Stimulated activated CD4-positive, alpha-beta T cell treated with anti-CD3 and anti-CD28 coated beads, Interleukin-4, amount 100 ng/mL, for 4 hours (primary cell): ENCODE results near the gene OR2AK2.

Experiments used
- DNase-seq, 2 experiments: peaks; one replicate each; pipeline ENCODE4 v3.0.0-alpha.2; 2020

OR2AK2 gene, protein sequence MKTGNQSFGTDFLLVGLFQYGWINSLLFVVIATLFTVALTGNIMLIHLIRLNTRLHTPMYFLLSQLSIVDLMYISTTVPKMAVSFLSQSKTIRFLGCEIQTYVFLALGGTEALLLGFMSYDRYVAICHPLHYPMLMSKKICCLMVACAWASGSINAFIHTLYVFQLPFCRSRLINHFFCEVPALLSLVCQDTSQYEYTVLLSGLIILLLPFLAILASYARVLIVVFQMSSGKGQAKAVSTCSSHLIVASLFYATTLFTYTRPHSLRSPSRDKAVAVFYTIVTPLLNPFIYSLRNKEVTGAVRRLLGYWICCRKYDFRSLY

DNA sequence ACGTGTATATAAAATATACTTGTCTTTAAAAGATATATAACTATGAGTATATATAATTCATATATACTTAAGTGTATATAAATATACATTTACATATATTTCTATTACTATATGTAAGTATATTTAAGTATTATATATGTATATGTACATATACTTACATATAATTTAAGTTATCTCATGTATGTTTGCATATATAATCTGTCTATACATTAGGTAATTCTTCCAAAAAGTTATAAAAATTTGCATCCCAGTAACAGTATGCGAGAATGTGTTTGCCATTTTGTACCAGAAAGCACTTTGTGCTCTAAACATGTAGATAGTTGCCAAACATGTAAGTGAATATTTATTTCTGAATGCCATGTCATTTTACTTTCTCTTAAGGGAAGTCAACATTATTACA is at the start of gene OR2AK2:
Gene OR2AK2 (plus strand): TSS at position 301 of the 400 bp plus-strand sequence. CDS start 144 bp downstream, outside the sequence.
- DNase-seq, result no peak

DNA sequence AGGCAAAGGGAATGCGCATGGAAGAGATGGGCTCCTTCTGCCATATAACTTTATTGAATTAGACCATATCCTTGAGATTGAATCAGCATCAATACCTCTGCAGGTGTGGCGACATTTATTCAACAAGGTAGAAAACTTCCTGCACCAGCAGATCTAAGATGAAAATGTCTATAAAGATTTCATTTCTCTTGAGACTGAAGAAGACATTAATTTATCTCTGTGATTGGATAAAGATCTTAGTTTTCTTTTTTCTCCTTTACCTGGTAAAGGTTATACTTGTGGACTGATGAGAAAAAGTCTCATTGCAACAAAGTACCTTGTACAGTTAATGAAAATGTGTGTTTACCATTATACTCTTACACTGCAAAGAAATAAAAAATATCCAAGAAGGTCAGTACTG is 45.1 kb upstream of the OR2AK2 start, which contains the start of gene OR2T8:
Gene OR2T8 (plus strand): TSS at position 301 of the 400 bp plus-strand sequence. CDS start 766 bp downstream, outside the sequence.
- no peak for DNase-seq

DNA sequence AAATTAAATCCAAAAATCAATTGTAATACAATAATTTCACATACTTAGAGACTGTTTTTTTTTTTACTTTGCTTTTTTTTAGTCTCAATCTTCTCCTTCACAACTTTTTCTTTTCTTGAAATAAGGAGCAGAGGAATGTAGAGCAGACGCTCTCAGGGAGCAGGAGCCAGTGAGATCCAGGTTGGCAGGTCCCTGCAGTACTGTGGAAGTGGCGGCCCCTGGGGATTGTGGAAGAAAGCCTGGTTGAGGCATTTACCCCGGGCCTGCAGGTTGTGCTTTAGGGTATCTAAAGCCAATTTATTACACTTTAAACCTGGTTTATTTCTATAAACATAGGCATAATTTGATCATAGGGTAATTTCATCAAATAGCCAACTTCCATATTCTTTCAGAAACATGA is 41.1 kb upstream of the OR2AK2 start:
- no peak for DNase-seq

DNA sequence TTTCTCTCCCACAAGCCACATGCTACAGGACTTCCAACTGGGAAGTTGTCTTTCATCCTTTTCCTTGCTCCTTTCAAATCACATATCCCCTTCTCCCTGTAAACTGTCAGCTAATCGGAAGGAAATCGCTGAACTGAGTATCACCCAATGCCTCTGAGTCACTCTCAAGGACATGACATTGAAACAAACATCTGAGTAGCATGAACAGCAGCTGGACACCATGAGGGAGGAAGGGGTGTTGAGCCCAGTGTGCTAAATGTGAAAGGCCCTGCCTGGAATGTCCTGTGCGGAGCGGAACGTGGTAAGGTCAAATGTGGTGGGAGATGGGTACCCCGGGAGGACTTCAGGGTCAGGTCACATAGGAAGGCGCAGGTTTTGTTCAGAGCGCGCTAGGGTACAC is 40.2 kb upstream of the OR2AK2 start, which contains the start of gene OR2AJ1:
Gene OR2AJ1 (plus strand): TSS at position 22 of the 400 bp plus-strand sequence. CDS start 8,880 bp downstream, outside the sequence.
- DNase-seq, result no peak

DNA sequence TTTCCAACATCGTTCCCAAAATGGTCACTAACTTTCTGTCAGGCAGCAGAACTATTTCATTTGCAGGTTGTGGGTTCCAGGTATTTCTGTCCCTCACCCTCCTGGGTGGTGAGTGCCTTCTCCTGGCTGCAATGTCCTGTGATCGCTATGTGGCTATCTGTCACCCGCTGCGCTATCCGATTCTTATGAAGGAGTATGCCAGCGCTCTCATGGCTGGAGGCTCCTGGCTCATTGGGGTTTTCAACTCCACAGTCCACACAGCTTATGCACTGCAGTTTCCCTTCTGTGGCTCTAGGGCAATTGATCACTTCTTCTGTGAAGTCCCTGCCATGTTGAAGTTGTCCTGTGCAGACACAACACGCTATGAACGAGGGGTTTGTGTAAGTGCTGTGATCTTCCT is 31.0 kb upstream of the OR2AK2 start:
- no peak for DNase-seq

DNA sequence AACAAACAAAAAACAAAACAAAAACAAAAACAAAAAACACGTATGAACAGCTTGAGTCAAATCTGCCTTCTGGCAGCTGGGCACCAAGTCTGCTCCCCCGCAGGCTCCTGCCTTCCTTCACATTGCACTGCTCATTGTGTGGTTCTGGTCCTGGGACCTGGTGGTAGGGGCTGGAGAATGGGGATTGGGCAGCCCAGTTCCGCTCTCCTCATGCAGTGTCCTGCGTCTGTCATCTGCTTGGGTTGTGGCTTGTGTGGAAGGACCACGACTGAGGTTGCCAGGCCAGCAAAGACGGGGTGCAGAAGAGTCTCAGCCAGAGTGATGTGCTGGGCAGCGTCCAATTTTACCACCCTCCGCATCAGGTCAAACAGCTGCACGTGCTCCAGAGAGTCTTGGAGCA is 29.3 kb upstream of the OR2AK2 start:
- no peak for DNase-seq

DNA sequence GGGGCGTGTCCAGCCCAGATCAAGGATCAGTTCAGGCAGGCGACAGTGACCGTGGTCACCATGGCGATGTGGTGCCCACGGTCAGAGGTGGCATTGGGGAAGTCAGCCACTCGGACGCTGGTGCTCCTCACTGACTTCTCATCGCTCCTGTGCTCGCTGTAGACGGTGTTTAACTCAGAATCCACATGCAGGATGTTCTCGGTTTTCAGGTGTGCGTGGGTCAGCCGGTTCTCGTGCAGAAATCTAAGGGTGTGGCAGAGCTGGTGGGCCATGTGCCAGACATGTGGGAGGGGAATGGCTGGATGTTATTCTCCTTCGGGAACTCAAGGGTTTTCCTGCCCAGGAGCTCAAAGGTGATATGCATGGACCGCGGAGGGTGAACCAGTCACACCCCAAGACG is 28.6 kb upstream of the OR2AK2 start:
- DNase-seq, result no peak

DNA sequence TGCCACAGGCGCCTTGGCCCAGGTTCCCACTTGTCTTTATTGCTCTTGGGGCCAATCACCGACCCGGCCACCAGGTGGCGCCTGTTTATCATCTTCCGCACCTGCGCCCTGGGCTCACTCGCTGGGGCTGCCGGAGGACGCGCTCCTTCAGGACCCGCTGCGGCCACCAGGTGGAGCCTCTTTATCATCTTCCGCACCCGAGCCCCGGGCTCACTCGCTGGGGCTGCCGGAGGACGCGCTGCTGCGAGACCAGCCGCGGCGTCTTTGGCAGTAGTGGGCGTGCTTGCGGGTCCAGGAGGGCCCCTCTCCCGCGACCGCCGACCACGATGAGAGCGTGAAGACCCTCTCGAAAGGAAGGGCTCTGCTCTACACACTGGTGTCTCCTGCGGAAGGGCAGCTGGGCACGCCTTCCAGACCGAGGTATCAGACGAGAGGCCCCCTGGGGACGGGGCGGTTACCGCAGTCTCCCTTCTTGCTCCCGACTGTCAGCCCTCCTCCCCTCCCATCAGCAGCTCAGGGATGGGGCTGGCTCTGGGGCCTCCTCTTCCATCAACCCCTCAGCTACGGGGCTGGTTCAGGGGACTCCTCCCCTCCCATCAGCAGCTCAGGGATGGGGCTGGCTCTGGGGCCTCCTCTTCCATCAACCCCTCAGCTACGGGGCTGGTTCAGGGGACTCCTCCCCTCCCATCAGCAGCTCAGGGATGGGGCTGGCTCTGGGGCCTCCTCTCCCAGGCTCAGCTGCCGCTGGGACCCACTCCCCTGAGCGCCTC is 27.9 kb upstream of the OR2AK2 start:
- DNase-seq, result peak; percentile 84 to 92

DNA sequence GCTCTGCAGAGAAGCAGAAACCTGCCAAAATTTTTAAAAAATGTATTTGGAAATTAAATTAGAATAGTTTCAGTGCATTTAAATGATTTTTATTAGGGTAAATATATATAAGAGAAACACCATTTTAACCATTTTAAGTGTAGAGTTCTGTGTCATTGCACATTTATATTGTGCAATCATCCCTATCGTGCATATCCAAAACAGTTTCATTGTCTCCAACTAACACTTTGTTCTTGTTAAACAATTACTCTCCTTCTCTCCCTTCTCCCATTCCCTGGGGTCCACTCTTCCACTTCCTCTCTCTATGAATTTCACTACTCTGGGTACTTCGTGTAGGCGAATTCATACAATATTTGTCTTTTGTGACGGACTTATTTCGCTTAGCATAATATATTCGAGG is 22.4 kb upstream of the OR2AK2 start:
- no peak for DNase-seq

DNA sequence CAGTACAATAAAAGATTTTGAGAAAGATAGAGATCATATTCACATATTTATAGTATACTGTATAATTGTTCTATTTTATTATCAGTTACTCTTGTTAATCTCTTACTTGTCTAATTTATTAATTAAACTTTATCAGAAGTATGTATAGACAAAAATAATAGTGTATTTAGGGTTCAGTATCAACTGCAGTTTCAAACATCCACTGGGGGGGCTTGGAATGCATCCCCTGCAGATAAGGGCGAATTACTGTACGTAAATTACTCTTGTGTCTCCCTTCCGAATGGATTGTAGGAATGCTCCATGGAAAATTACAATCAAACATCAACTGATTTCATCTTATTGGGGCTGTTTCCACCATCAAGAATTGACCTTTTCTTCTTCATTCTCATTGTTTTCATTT is 16.5 kb upstream of the OR2AK2 start, which contains the start of gene OR2L8:
Gene OR2L8 (plus strand): TSS at position 301 of the 400 bp plus-strand sequence. CDS start 0 bp downstream, at position 301.
- no peak for DNase-seq

DNA sequence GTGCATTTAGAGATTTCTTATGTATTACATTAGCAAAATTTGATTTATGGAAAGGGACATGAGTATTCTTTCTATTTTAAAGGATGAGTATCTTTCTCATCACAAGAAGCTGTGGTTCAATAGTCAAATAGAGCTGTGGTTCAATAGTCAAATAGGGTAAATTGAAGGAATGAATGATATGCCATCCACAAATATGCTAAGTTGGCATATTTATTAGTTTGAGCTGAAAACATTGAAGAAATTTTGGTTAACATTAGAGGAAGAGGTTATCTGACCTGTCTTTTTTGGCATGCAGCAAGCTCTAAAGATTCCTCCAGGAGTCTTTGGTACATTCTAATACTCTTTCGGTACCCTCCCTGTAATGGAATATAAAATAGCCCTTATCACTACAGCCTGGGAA is 11.6 kb upstream of the OR2AK2 start:
- no peak for DNase-seq

DNA sequence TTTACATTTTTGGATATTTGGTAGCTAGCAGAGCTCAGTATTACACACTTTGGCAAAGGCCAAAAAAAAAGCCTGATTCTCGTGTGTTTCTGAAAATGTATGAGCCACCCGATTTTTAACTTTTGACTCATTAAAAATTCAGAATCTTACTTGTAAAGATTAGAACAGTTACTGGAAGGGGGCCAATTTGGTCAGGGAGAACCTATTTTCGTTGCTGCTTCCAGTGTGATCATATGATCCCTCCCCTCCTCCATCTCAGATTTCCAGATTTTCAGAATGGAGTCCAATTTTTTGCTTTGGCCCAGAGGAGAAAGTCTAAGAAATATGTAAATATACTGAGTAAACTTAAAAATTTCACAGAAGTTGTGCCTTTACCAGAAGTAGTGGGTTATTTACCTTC is 3.2 kb upstream of the OR2AK2 start:
- no peak for DNase-seq

DNA sequence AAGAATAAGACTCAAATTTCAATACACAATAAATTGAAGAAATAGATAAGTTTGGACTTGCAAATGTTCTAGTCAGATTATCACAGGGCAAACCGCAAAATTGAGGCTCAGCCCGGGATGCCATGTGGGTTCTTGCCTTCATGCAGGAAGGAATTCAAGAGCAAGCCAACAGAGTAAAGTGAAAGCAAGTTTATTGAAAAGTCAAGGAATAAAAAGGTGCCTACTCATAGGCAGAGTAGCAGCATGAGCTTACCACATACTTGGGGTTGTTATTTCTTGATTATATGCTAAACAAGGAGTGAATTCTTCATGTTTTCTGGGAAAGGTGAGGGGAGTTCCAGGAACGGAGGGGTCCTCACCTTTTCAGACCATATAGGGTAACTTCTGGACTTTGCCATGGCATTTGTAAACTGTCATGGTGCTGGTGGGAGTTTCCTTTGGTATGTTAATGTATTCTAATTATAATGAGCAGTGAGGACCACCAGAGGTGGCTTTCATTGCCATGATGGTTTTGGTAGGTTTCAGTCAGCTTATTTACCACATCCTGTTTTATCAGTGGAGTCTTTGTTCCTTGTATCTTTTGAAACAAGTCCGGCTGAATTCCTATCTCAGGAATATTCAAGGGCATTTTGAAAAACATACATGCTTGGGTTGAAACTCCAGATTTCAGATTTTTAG is 2.0 kb upstream of the OR2AK2 start:
- DNase-seq, result no peak

DNA sequence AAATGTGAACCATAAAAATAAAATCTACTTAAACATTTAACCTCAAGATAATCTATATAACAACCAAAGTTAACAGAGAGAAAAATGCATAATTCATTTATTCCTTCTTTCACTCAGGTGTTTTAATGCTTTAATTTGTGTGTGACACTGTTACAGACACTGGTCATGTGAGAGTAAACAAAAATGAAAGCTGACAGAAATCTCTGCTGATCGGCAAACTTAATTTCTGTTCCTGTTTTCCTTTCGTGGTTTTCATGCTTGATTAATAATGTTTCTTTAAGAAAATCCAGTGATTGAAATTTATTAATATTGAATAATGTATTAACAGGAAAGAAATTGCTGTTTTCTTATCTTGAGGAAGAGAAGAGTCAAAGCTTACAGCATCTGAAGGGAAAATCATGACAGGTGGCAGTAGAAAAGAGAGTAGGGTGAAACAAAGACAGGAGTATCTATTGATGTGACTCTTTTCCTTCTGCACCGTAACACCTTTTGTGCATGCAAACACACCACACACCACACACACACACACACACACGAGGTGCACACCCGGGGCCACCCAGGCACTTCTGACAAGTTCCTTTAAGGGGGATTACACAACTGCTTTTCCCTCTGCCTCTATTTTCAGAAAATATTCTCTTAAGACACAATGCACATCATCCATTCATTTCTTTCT is 1.6 kb downstream of the OR2AK2 start:
- no peak for DNase-seq

DNA sequence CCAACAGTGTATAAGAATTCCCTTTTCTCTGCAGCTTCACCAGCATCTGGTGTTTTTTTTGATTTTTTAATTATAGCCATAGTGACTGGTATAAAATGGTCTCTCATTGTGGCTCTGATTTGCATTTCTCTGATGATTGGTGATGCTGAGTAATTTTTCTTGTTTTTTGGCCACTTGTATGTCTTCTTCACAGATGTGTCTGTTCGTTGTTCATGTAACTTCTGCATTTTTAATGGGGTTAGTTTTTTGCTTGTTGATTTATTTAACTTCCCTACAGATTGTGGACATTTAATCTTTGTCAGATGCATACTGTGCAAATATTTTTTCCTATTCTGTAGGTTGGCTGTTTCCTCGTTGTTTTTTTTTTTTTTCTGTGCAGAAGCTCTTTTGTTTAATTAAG is 28.0 kb downstream of the OR2AK2 start:
- no peak for DNase-seq

DNA sequence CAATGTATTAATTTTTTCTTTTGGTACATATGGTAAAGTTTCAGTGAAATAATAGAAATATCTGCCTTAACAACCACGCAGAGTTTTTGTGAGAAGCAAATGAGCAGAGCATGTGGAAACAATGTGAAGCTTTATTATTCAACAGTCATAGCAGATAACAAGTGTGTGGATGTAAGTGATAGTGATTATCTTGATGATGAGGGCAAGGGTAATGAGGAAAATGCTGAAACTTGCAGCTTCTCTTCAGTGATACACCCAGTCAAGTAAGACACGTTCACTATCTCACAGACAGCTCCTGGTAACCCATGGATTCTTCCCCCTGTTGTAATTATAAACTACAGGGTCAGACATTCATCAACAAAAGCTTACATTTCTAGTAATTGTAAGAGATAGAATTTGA is 33.8 kb downstream of the OR2AK2 start:
- DNase-seq, result no peak

DNA sequence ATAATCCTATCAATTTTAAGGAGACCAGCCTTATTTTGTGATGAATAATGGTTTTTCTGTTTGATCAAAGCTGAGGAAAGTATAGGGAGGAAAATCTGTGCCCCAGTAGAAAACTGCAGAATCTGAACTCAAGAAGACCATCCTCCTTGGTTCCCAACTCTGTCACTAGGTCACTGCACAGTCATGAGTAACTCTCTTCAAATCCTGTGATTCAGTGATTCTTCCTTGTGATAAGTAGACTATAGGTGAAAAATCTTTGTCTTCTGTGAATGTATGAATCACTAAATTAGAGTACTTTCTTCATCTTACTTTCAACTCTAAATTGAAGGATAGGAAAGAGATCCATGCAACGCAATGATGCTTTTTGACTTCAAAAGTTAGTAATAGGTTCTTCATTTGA is 35.1 kb downstream of the OR2AK2 start:
- no peak for DNase-seq

DNA sequence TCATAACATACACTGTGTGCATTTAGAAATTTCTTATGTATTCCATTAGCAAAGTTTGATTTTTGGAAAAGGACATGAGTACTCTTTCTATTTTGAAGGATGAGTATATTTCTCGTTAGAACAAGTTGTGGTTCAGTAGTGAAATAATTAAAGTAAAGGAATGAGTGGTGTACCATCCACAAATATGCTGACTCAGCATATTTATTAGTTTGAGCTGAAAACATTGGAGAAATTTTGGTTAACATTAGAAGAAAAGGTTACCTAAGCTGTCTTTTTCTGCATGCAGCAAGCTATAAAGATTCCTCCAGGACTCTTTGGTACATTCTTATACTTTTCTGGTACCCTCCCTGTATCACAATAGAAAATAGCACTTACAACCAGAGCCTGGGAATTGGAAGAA is 42.7 kb downstream of the OR2AK2 start:
- no peak for DNase-seq

DNA sequence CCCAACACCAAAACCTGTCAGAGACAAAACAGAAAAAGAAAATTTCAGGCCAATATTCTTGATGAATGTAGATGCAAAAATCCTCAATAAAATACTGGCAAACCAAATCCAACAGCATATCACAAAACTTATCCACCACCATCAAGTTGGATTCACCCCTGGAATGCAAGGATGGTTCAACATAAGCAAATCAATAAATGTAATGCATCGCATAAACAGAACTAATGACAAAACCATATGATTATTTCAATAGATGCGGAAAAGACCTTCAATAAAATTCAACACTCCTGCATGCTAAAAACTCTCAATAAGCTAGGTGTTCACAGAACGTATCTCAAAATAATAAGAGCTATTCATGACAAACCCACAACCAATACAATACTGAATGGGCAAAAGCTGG is 44.6 kb downstream of the OR2AK2 start:
- DNase-seq, result no peak

DNA sequence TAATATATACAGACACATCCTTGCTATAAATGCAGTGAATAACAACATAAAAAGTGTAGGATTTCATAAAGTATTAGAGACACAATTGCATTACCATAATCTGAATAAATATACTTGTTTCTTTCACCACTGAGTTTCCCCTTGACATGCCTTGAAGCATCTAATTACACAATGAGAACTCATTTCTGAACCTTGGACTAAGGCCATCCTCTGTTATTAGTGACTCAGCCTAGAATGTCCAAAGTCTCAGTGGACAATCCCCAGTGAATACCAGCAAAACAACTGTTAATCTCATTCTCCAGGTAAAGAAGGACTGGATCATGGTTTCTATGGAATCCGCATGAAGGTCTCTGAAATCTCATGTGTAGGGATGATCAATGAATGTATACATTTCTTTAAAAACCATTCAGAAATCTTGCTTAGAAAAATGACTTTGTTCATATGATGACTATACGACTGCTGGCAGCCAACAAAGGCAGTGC is 48.2 kb downstream of the OR2AK2 start, which contains the start of gene OR2L5:
Gene OR2L5 (plus strand): TSS at position 432 of the 482 bp plus-strand sequence. CDS start 8,288 bp downstream, outside the sequence.
- DNase-seq, result no peak

DNA sequence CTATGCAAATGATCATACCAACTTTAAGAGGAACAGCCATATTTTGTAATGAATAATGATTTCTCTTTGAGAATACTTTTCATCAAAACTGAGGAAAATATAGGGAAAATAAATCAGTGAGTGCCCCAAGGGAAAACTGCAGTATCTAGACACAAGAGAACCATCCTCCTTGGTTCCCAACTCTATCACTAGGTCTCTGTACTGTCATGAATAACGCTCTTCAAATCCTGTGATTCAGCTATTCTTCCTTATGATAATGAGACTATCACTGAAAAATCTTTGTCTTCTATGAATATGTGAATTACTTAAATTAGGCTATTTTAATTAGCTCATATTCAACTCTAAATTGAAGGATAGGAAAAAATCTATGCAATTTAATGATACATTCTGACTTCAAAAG is 50.8 kb downstream of the OR2AK2 start:
- DNase-seq, result no peak
